ENCODE results near the gene ANKRD12.

DNA sequence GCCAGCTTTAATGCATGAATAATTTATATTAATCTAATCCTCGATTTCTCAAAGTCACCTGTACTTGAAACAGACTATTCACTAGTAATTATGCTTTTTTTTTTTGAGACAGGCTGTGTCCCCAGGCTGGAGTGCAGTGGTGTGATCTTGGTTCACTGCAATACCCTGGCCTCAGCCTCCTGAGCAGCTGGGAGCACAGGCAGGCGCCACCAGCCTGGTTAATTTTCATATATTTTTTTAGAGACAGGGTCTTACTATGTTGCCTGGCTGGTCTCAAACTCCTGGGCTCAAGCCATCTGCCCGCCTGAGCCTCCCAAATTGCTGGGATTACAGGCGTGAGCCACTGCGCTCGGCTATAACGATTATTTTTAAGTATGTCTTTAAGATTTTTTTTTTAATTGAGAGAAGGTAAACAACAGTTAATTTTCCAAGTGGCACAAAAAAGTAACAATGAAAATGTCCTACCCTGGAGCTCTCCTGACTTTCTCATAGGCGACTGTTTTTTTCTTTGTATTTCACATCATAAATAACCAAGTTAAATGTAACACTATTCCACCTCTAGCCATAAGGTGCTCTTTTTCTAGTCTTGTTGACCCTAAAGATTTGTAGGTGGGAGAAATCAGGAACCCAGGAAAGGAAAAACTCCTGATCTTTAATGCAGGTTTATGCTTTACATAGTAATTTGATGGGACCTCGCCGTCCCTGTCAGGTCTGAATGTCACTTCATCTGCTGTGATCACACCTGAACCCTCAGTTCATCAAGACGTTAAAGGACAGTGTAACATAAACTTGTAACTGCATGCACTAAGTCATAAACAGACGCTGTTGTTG is 1.3 kb upstream of the ANKRD12 start:
- no peak for TF ChIP-seq EZH2 (IDR thresholded peaks at IDR 0.05; ENCODE audit: borderline replicate concordance, insufficient read depth, low read depth, low read length, poor library complexity, severe bottlenecking)
- TF ChIP-seq, protein P1, sequence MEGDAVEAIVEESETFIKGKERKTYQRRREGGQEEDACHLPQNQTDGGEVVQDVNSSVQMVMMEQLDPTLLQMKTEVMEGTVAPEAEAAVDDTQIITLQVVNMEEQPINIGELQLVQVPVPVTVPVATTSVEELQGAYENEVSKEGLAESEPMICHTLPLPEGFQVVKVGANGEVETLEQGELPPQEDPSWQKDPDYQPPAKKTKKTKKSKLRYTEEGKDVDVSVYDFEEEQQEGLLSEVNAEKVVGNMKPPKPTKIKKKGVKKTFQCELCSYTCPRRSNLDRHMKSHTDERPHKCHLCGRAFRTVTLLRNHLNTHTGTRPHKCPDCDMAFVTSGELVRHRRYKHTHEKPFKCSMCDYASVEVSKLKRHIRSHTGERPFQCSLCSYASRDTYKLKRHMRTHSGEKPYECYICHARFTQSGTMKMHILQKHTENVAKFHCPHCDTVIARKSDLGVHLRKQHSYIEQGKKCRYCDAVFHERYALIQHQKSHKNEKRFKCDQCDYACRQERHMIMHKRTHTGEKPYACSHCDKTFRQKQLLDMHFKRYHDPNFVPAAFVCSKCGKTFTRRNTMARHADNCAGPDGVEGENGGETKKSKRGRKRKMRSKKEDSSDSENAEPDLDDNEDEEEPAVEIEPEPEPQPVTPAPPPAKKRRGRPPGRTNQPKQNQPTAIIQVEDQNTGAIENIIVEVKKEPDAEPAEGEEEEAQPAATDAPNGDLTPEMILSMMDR (IDR thresholded peaks at IDR 0.05), result no peak

Data from B cell (primary cell).